Fibroblast of mammary gland (primary cell): ENCODE measurements around the gene UBL4A.
A peak's percentile ranks its signal among the peaks of the same experiment; 100 is the strongest.

ENCODE experiments used
- DNase-seq: peaks from one replicate; pipeline ENCODE4 v3.0.0-alpha.2; 2010; ENCODE audit warnings: low read depth
- H3K4me3 ChIP-seq: 2 replicates; pipeline ENCODE4 v1.5.1; 2011; ENCODE audit warnings: low read depth, mild to moderate bottlenecking, low read length, moderate library complexity; ENCODE audit not compliant: control insufficient read depth
- TF ChIP-seq, protein P1 (sequence below): conservative IDR thresholded peaks from 2 replicates; pipeline ENCODE4 v1.5.1; 2011; ENCODE audit warnings: low read depth, low read length, inconsistent platforms; ENCODE audit not compliant: control insufficient read depth, insufficient read depth

UBL4A gene

DNA sequence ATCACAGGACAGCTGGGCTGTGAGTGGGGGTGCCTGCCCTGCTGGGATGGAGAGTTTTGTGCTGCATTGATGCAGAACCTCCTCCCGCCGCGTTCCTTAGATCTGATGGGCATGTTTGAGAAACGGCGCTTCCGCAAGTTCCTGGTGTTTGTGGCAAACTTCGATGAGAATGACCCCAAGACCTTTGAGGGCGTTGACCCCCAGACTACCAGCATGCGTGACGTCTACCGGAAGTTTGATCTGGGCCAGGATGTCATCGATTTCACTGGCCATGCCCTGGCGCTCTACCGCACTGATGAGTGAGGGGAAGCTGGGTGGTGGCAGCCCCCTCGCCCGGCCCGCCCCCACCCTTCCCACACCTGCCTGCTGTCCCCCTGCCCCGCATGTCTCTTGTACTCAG, 46.6 kb downstream of the UBL4A start:
- TF ChIP-seq, protein P1, sequence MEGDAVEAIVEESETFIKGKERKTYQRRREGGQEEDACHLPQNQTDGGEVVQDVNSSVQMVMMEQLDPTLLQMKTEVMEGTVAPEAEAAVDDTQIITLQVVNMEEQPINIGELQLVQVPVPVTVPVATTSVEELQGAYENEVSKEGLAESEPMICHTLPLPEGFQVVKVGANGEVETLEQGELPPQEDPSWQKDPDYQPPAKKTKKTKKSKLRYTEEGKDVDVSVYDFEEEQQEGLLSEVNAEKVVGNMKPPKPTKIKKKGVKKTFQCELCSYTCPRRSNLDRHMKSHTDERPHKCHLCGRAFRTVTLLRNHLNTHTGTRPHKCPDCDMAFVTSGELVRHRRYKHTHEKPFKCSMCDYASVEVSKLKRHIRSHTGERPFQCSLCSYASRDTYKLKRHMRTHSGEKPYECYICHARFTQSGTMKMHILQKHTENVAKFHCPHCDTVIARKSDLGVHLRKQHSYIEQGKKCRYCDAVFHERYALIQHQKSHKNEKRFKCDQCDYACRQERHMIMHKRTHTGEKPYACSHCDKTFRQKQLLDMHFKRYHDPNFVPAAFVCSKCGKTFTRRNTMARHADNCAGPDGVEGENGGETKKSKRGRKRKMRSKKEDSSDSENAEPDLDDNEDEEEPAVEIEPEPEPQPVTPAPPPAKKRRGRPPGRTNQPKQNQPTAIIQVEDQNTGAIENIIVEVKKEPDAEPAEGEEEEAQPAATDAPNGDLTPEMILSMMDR = no peak
- no peak overlapping the region for H3K4me3 ChIP-seq
- no peak for DNase-seq

DNA sequence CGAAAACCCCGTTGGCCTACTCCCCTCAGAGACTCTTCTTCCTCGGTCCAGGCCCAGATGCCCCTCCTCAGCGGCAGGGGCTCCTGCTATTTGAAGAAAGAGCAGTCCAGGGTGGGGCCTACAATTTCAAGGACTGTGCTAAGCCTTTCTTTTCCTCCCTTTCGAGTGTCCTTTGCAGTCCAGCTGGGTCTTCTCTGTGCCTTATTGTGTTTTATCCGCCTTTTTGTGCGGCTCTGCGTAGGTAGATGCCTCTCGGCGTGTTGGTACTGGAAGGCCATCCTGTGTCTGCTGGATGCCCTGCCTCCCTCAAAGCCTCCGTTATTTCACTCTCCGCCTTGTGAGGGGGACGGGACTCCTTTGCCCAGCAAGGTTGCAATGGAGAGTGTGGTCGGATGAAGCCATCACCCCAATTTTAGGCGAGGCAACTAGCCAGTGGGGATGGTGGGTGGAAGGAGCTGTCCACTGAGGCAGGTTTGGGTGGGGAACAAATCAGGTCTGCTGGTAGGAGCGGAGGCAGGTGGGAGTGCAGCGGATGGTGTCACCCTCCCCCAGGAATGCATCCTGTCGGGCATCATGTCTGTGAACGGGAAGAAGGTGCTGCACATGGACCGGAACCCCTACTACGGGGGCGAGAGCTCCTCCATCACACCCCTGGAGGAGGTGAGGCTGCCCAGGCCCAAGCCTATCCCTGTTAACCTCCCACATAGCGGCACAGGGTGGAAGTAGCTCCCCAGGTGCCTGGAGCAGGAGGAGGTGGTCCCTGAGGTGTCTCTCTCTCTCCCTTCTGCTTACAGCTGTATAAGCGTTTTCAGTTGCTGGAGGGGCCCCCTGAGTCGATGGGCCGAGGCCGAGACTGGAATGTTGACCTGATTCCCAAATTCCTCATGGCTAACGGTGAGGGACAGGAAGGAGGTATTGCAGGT, 48.2 kb downstream of the UBL4A start:
- no peak for DNase-seq
- TF ChIP-seq, protein P1 = no peak
- H3K4me3 ChIP-seq = peak overlapping the region; percentile 68

DNA sequence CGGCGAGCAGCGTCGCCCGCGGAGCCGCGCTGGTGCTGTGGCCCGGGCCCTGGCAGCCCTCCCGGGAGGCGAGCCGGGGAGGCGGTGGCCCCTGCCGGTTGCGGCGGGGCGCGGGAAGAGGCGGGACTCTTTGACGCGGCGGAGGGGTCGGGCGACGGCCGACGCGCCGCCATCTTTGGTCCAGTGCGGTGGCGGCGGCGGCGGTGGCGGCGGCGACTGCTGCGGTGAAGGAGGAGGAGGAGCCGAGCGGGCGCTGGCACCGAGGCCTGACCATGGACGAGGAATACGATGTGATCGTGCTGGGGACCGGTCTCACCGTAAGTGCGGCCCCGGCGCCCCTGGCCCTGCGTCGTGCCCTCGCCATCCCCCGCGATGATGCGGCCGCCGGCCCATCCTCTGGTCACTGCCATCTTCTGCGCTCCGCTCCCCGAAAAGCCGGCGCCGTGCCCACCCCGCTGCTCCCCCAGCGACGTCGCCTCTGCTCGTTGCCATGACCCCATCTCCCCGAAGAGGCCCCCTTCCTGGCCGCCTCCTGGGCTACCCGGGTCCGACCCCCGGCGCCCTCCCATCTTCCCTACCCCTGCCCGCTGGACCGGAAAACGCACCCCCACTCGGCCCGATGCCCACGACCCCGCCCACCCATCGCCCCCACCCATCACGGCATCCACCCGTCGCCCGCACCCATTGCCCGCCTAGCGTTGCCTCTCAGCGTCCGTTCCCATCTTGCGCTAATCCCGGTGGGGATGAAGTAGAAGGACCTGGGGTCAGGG, 49.2 kb downstream of the UBL4A start, which contains the start of gene GDI1:
TSS of gene GDI1 (plus strand) at position 172 of the 770 bp plus-strand sequence. CDS start at position 273, 101 bp downstream.
- DNase-seq = peak; percentile 15
- TF ChIP-seq, protein P1 = no peak

GRCh38 chrX:154436374-154436982, 49.9 kb downstream of the UBL4A start:
- no peak for DNase-seq
- H3K4me3 ChIP-seq = peak overlapping the region; percentile 29
- TF ChIP-seq, protein P1 = no peak

More for the DNA sequence above, 49.2 kb downstream of the UBL4A start, which contains the start of gene GDI1:
- peak within 1 kb of the TSS; percentile 68 for H3K4me3 ChIP-seq

DNA sequence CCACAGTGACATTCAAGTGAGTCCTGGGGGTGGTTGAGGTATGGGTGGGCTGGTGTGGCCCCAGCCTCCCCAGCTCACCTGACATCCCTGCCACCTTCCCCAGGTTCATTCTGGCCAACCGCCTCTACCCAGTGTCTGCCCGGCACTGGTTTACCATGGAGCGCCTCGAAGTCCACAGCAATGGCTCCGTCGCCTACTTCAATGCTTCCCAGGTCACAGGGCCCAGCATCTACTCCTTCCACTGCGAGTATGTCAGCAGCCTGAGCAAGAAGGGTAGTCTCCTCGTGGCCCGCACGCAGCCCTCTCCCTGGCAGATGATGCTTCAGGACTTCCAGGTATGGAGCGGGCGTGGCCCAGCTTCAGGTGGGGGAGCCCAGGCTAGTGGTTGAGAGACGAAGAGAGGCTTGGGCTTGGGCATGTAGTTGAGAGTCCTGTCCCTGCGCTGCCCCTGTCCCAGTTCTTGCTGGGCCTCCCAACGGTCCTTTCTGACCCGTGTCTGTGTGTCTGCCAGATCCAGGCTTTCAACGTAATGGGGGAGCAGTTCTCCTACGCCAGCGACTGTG, 51.2 kb downstream of the UBL4A start:
- no peak for DNase-seq
- TF ChIP-seq, protein P1 = no peak
- no peak overlapping the region for H3K4me3 ChIP-seq
